HG02610 (cell line): Measurements from ENCODE around the gene C1R.
"Not testable (repeated sequence)": the region's sequence is repeated elsewhere in the genome, so short reads cannot be mapped to it uniquely, and the experiment has no call there.

Source experiments
- ATAC-seq: cut with Tn5 transposase; IDR thresholded peaks from one replicate; pipeline ENCODE4 v1.9.1; 2021; ENCODE audit warnings: mild to moderate bottlenecking, moderate library complexity; ENCODE audit not compliant: unreplicated experiment

C1R gene

GRCh38 chr12:7121324-7121723, 29.1 kb upstream of the C1R start:
- no peak for ATAC-seq

- ATAC-seq = no peak
Observed at GRCh38 chr12:7120166-7120565, 27.9 kb upstream of the C1R start.

GRCh38 chr12:7118881-7119280, 26.6 kb upstream of the C1R start:
- ATAC-seq = no peak

GRCh38 chr12:7117670-7118069, 25.4 kb upstream of the C1R start:
- ATAC-seq = no peak

GRCh38 chr12:7116916-7117315, 24.7 kb upstream of the C1R start:
- no peak for ATAC-seq

GRCh38 chr12:7116196-7116595, 24.0 kb upstream of the C1R start:
- no peak for ATAC-seq

- ATAC-seq = no peak
Observed at GRCh38 chr12:7114851-7115250, 22.6 kb upstream of the C1R start.

- no peak for ATAC-seq
Observed at GRCh38 chr12:7114008-7114407, 21.8 kb upstream of the C1R start.

GRCh38 chr12:7113389-7113871, 21.2 kb upstream of the C1R start:
- ATAC-seq = no peak

GRCh38 chr12:7112041-7112440, 19.8 kb upstream of the C1R start:
- ATAC-seq = no peak

- no peak for ATAC-seq
Observed at GRCh38 chr12:7110661-7111060, 18.4 kb upstream of the C1R start.

- no peak for ATAC-seq
Observed at GRCh38 chr12:7109572-7109920, 17.3 kb upstream of the C1R start.

- no peak for ATAC-seq
Observed at GRCh38 chr12:7108796-7109571, 16.7 kb upstream of the C1R start, which contains the start of gene C1RL. C1RL (minus strand) TSS chr12:7109214; CDS start chr12:7109180, 34 bp downstream.

- peak; percentile 86 for ATAC-seq
Observed at GRCh38 chr12:7108003-7108795, 16.0 kb upstream of the C1R start.

- no peak for ATAC-seq
Observed at GRCh38 chr12:7107636-7108002, 15.4 kb upstream of the C1R start.

GRCh38 chr12:7107181-7107580, 14.9 kb upstream of the C1R start:
- not testable (repeated sequence) for ATAC-seq

GRCh38 chr12:7106082-7106481, 13.8 kb upstream of the C1R start:
- no peak for ATAC-seq

- no peak for ATAC-seq
Observed at GRCh38 chr12:7103837-7104584, 11.8 kb upstream of the C1R start.

- no peak for ATAC-seq
Observed at GRCh38 chr12:7102582-7102981, 10.3 kb upstream of the C1R start.

GRCh38 chr12:7101694-7102131, 9.5 kb upstream of the C1R start:
- ATAC-seq = no peak

GRCh38 chr12:7101047-7101693, 8.9 kb upstream of the C1R start:
- no peak for ATAC-seq
